Brain microvascular endothelial cell (primary cell): ENCODE results near the gene HERC3.

Source experiments
- DNase-seq: peaks from one replicate; pipeline ENCODE4 v3.0.0-alpha.2; 2020
- H3K27ac ChIP-seq: fragments of 250-450 bp; sonication (Bioruptor Pico); 2 replicates; pipeline ENCODE4 v1.5.1; 2020; ENCODE audit warnings: mild to moderate bottlenecking, moderate library complexity
- H3K27me3 ChIP-seq: fragments of 250-450 bp; sonication (Bioruptor Pico); replicated peaks from 2 replicates; pipeline ENCODE4 v1.5.1; 2020; ENCODE audit warnings: mild to moderate bottlenecking
- H3K36me3 ChIP-seq: fragments of 250-450 bp; sonication (Bioruptor Pico); replicated peaks from 2 replicates; pipeline ENCODE4 v1.5.1; 2020; ENCODE audit warnings: mild to moderate bottlenecking
- H3K4me3 ChIP-seq: 2 replicates; pipeline ENCODE4 v1.5.1; 2011; ENCODE audit warnings: low read depth, mild to moderate bottlenecking, control low read depth, low read length, moderate library complexity
- CTCF ChIP-seq: IDR thresholded peaks from 2 replicates; pipeline ENCODE4 v1.5.1; 2011; ENCODE audit warnings: low read depth, mild to moderate bottlenecking, moderate library complexity, low read length, control low read depth, inconsistent platforms; ENCODE audit errors: missing control alignments
- in situ Hi-C: cut with HindIII; loops from 2 replicates; pipeline ENCODE4 v1.10.0; 2017; ENCODE audit warnings: low sequenced_read_pairs, low pct_ligation_motif_present

Gene HERC3

DNA sequence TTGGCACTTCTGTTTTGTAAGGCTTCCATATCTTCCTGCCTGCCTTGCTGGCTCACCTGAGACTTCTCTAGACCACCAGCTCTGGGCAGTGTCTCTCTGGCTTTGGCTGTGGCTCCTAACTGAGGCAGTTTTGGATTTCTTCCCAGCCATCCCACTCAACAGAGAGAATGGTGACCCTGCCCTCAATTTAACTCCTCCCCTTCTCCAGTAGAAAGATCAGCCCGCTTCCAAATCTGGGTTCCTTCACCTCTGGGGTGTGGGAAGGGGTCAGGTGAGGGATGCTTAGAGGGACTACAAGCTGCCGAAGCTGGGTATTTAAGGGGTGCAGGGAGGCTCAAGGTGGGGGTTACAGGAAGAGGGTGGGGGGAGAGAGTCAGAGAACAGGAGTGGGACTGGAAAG is 81.6 kb downstream of the HERC3 start:
- H3K27me3 ChIP-seq: no peaks in the 10 kb centered on the region
- no peak overlapping the region for H3K27ac ChIP-seq
- TF ChIP-seq CTCF: no peak
- H3K4me3 ChIP-seq: no peak overlapping the region
- no peaks in the 10 kb centered on the region for H3K36me3 ChIP-seq
- in situ Hi-C loops: no loop called here
- no peak for DNase-seq

GRCh38 chr4:88674565-88674964 is 82.3 kb downstream of the HERC3 start:
- Histone ChIP-seq H3K4me3 (no peak overlapping the region), H3K27ac (no peak overlapping the region), H3K27me3 (no peaks in the 10 kb centered on the region), H3K36me3 (no peaks in the 10 kb centered on the region)
- DNase-seq: no peak
- TF ChIP-seq CTCF: no peak
- in situ Hi-C loops: no loop called here

DNA sequence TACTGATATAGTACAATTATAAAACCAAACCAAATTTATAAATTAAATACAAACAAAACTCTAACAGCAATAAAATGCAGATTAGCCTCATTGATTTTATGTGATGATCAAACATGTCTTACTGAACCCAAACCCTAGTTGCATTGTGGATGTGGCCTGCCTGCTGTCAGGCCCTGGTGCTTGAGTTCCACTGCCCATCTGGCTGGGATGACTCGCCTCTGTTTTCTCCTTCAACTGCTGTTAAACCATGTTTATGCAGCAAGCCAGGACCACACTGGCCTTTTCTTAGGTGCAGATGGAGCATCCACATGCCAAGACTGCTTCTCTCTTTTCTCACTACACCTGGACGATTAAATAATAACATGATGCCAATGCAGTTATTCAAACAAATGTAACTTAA is 82.7 kb downstream of the HERC3 start:
- H3K4me3 ChIP-seq: no peak overlapping the region
- TF ChIP-seq CTCF: no peak

DNA sequence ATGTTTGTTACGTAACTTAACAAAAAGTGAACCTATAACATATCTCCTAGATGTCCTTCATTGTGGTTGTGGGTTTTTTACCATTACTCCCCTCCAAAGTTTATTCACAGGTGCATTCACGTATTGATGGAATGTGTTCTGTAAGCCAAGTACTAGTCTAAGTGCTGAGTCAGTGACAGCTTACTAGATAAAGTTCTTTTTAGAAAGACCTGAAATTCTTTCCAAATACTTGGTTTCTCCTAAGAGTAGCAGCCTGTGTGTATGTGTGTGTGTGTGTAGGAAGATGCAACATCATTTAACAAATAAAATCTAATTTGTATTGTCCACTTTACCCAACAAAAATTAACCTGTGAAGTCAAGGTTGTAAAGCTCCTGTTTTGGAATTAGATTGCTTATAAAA is 83.3 kb downstream of the HERC3 start:
- DNase-seq: no peak
- TF ChIP-seq CTCF: no peak
- in situ Hi-C loops: no loop called here
- no peak overlapping the region for H3K27ac ChIP-seq
- H3K4me3 ChIP-seq: no peak overlapping the region
- no peaks in the 10 kb centered on the region for H3K27me3 ChIP-seq
- H3K36me3 ChIP-seq: no peaks in the 10 kb centered on the region

More for the DNA sequence above, 82.7 kb downstream of the HERC3 start:
- no peaks in the 10 kb centered on the region for H3K27me3 ChIP-seq
- no peak overlapping the region for H3K27ac ChIP-seq
- in situ Hi-C loops: no loop called here
- peak; percentile 28 for DNase-seq
- no peaks in the 10 kb centered on the region for H3K36me3 ChIP-seq

DNA sequence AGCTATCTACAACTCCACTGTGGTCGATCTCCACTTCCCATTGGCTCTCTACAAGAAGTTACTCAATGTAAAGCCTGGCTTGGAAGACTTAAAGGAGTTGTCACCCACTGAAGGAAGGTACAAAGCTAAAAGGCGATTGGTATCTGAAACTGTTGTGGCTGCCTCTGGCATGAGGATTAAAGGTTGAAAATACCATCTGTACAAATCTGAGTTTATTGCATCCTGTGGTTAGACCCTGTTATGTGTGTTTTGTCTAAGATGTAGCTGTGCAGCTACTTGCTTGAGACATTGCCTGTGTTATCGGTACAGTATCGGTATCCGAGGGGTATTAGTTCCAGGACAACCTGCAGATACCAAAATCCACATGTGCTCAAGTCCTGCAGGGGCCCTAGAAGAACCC is 88.9 kb downstream of the HERC3 start:
- Histone ChIP-seq H3K27ac (no peak overlapping the region), H3K27me3 (no peaks in the 10 kb centered on the region), H3K4me3 (no peak overlapping the region), H3K36me3 (no peaks in the 10 kb centered on the region)
- no peak for TF ChIP-seq CTCF
- in situ Hi-C loops: no loop called here
- DNase-seq: no peak

DNA sequence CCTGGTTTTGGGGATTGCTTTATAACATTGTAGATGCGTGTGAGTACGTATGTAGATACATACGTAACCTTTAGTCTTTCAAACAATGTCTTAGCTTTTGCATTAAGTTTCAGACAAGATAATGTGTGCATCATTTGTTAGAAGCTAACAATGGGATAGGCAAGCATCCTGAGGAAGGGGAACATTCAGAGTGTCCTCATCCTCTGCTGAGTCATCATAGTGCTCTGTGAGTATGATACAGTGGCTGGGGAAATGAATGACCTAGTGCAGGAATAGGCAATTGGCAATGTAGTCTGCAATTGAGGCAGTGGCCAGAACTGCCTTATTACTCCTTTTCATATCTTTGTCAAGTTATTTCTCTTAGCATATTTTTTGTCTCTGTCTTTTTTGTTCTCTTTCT is 98.1 kb downstream of the HERC3 start:
- no peak for TF ChIP-seq CTCF
- no peaks in the 10 kb centered on the region for H3K36me3 ChIP-seq
- no peak overlapping the region for H3K4me3 ChIP-seq
- in situ Hi-C loops: no loop called here
- H3K27me3 ChIP-seq: no peaks in the 10 kb centered on the region
- DNase-seq: peak; percentile 41
- H3K27ac ChIP-seq: no peak overlapping the region
